22Rv1 (cell line): Measurements from ENCODE around the gene IQSEC3.

Experiments used
- H3K27ac ChIP-seq: fragments of 450-650 bp; 2 replicates; pipeline ENCODE4 v1.5.1; 2017
- ZFX ChIP-seq: fragments of 450-650 bp; IDR thresholded peaks from 2 replicates; pipeline ENCODE4 v1.6.1; 2017; ENCODE audit warnings: antibody characterized with exemption, borderline replicate concordance
- TF ChIP-seq, protein P1 (sequence below): fragments of 450-650 bp; IDR thresholded peaks from 2 replicates; pipeline ENCODE4 v1.5.1; 2017; ENCODE audit warnings: mild to moderate bottlenecking

The IQSEC3 gene

DNA sequence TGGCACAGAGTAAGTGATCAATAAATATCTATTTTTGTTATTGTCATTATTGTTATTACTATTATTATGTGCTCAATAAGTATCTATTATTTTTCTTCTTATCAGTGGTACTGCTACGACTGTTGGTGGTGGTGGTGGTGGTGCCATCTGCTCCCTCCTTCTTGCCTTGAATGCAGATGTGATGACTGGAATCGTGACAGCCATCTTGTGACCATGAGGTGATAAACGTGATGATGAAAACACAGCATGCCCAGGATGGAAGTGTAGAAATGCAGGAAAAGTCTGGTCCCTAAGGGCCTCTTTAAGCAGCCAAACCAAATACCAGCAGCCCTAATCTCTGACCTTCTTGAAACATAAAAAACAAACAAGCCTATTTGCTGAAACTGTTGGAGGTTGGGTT is 125.0 kb downstream of the IQSEC3 start:
- no peak overlapping the region for H3K27ac ChIP-seq
- TF ChIP-seq, protein P1, sequence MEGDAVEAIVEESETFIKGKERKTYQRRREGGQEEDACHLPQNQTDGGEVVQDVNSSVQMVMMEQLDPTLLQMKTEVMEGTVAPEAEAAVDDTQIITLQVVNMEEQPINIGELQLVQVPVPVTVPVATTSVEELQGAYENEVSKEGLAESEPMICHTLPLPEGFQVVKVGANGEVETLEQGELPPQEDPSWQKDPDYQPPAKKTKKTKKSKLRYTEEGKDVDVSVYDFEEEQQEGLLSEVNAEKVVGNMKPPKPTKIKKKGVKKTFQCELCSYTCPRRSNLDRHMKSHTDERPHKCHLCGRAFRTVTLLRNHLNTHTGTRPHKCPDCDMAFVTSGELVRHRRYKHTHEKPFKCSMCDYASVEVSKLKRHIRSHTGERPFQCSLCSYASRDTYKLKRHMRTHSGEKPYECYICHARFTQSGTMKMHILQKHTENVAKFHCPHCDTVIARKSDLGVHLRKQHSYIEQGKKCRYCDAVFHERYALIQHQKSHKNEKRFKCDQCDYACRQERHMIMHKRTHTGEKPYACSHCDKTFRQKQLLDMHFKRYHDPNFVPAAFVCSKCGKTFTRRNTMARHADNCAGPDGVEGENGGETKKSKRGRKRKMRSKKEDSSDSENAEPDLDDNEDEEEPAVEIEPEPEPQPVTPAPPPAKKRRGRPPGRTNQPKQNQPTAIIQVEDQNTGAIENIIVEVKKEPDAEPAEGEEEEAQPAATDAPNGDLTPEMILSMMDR: no peak

DNA sequence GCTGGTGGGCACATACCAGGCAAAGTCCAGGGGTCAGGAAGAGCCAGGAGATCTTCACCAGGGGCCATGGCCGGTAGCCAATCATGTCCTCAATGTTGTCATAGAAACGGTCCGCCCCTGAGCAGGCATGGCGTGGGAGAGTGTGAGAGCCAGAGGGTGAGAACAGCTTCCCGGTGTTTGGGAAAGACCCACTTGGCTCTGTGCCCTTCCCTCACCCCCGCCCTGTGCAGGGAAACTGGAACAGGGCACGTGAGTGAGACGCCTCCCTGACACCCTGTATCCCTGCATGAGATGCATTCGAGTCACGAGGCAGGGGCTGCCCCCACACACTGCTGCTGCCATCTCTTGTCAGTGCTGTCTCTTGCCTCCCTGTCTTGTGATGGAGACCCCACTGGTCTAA is 126.7 kb downstream of the IQSEC3 start:
- no peak overlapping the region for H3K27ac ChIP-seq
- TF ChIP-seq, protein P1: no peak

DNA sequence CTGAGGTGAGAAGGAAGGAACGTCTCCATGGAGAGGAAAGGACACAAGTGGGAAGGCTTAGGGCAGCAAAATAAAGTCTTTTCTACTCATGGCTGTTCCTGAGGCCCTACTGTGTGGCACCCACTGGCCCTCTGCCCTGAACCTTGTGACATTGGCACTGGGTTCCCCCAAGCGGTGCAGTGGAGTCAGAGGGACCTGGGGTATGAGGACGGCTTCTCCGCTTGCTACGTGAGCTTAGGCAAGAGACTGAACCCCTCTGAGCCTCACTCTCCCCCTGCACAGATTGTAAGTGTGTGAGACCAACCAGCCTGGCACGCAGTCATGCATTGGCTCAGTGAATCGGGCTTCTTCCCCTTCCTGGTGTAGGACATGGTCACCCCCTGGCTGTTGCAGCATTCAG is 127.7 kb downstream of the IQSEC3 start:
- TF ChIP-seq, protein P1: no peak
- no peak for TF ChIP-seq ZFX
- no peak overlapping the region for H3K27ac ChIP-seq

DNA sequence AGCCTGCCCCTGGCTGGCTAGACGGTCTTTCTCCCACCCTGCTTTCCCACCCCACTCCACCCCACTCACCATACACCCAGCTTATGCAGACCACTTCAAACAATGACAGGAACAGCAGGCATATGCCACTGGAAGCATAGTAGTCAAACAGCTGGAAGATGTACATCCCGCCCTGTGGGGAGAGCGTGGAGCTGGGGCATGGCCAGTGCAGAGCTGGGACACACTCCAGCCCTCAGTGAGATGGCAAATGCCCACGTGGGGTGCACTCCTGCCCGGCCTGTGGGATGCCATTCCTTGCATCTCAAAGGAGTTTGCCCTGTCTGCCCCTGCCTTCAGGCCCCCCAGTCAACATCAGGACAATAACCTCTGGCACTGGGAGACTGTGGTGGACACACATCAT is 128.6 kb downstream of the IQSEC3 start:
- no peak overlapping the region for H3K27ac ChIP-seq
- TF ChIP-seq, protein P1: no peak
- TF ChIP-seq ZFX: no peak

DNA sequence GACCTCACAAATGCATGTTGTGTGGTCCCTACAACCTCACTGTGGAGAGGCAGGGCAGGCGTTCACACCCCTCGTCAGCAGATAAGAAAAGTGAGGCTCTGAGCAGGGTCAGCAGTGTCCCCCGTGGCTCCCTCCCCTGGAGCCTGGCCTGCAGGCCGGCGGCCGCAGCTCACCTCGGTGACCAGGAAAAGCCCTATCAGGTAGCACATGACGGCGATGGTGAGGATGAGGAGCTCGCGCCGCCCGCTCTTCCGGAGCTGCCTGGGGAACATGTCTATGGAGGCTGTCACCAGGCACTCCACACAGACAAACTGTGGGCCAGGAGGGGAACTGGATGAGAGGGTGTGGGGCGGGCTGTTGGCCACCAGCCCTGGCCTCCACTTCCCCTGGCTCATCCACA is 129.4 kb downstream of the IQSEC3 start:
- TF ChIP-seq, protein P1: no peak
- no peak for TF ChIP-seq ZFX
- H3K27ac ChIP-seq: no peak overlapping the region

DNA sequence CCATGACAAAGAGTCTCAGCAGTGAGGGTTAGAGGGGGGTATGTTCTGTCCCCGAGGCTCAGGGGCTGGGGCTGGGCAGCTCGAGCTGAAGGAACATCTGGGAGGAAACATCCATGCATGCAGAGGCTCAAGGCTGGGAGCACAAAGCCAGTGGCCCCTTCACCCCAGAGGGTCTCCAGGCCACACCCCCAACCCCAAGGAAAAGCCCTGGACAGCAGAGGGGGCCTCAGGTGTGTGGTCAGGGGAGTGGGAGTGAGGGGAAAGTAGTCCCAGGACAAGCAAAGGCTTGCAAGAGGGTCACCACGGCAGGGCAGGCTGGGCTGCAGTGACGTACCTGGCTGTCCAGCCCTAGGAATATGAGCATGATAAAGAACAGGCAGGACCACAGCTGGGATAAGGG is 129.9 kb downstream of the IQSEC3 start:
- no peak overlapping the region for H3K27ac ChIP-seq
- TF ChIP-seq, protein P1: no peak
- no peak for TF ChIP-seq ZFX

DNA sequence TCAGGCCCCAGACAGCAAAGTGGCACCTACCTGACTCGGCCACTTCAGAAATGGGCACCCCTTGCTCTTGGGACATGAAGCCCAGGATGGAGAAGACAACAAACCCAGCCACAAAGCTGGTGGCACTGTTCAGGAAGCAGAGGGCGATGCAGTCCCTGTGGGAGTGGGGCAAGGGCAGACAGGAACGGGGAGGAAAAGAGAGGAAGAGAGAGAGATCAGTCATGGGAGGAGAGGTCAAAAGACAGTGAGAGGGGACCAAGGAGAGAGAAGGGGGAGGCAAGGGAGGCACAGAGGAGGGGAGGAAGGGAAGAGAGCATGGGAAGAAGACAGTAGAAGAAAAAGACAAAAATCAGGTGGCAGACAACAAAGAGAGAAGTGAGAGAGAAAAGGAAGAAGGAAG is 130.8 kb downstream of the IQSEC3 start:
- TF ChIP-seq, protein P1: no peak
- TF ChIP-seq ZFX: no peak
- H3K27ac ChIP-seq: no peak overlapping the region
